GM23338 (cell line): ENCODE results near the gene SLC25A13. TPM values are rescaled to one million over a fixed set of nuclear protein-coding genes. Genes with fewer than 3 reads are reported as not detected.

Source experiments
- ATAC-seq: fragments of 200-7000 bp; cut with Tn5 transposase; 3 replicates; pipeline ENCODE4 v1.9.1; 2020
- DNase-seq: peaks from one replicate; pipeline ENCODE4 v3.0.0-alpha.2; 2015; ENCODE audit warnings: low spot score
- H2AFZ ChIP-seq: fragments of 200-600 bp; sonication (generic); 2 replicates; pipeline ENCODE4 v1.8.0; 2016; ENCODE audit warnings: antibody characterized with exemption, mild to moderate bottlenecking, moderate library complexity
- H3F3A ChIP-seq: fragments of 200-600 bp; sonication (generic); replicated peaks from 2 replicates; pipeline ENCODE4 v1.8.0; 2017; ENCODE audit warnings: antibody characterized with exemption, mixed run types, low read depth
- H3K27ac ChIP-seq: fragments of 200-600 bp; sonication (generic); 2 replicates; pipeline ENCODE4 v1.6.1; 2016; ENCODE audit warnings: low read depth
- H3K27me3 ChIP-seq: fragments of 200-600 bp; sonication (generic); 2 replicates; pipeline ENCODE4 v1.8.0; 2016; ENCODE audit warnings: mild to moderate bottlenecking, mixed run types, moderate library complexity; ENCODE audit not compliant: insufficient read depth
- H3K36me3 ChIP-seq: fragments of 200-600 bp; sonication (generic); 2 replicates; pipeline ENCODE4 v1.8.0; 2016; ENCODE audit warnings: mild to moderate bottlenecking; ENCODE audit not compliant: insufficient read depth
- H3K4me1 ChIP-seq: fragments of 200-600 bp; sonication (generic); 2 replicates; pipeline ENCODE4 v1.8.0; 2016; ENCODE audit warnings: mild to moderate bottlenecking, moderate library complexity; ENCODE audit not compliant: insufficient read depth
- H3K4me2 ChIP-seq: fragments of 200-600 bp; sonication (generic); 2 replicates; pipeline ENCODE4 v1.7.1; 2017; ENCODE audit warnings: mixed run types
- H3K4me3 ChIP-seq: fragments of 200-600 bp; sonication (generic); 2 replicates; pipeline ENCODE4 v1.6.1; 2016; ENCODE audit warnings: mixed run types
- H3K79me2 ChIP-seq: fragments of 200-600 bp; sonication (generic); replicated peaks from 2 replicates; pipeline ENCODE4 v1.8.0; 2017; ENCODE audit warnings: mild to moderate bottlenecking; ENCODE audit not compliant: insufficient read depth
- H3K9me2 ChIP-seq: fragments of 200-600 bp; sonication (generic); 2 replicates; pipeline ENCODE4 v1.8.0; 2017; ENCODE audit not compliant: insufficient read depth
- H4K20me1 ChIP-seq: fragments of 200-600 bp; sonication (generic); replicated peaks from 2 replicates; pipeline ENCODE4 v1.8.0; 2017; ENCODE audit warnings: mild to moderate bottlenecking; ENCODE audit not compliant: insufficient read depth
- H3K27ac Mint-ChIP-seq: 2 replicates; pipeline ENCODE4 v1.8.0; 2020; ENCODE audit warnings: inconsistent platforms, mild to moderate bottlenecking, moderate library complexity, mixed read lengths
- H3K27me3 Mint-ChIP-seq: 3 replicates; pipeline ENCODE4 v1.8.0; 2022; ENCODE audit warnings: low read depth, mild to moderate bottlenecking, moderate library complexity, mixed read lengths, inconsistent platforms; ENCODE audit not compliant: insufficient read depth, poor library complexity
- H3K36me3 Mint-ChIP-seq: 3 replicates; pipeline ENCODE4 v1.8.0; 2021; ENCODE audit warnings: low read depth, mild to moderate bottlenecking, inconsistent platforms, moderate library complexity, mixed read lengths
- H3K4me1 Mint-ChIP-seq: 3 replicates; pipeline ENCODE4 v1.8.0; 2020; ENCODE audit warnings: mild to moderate bottlenecking, inconsistent platforms, mixed read lengths
- H3K4me3 Mint-ChIP-seq: 3 replicates; pipeline ENCODE4 v1.8.0; 2021; ENCODE audit warnings: moderate library complexity, mild to moderate bottlenecking, inconsistent platforms, mixed read lengths
- H3K9me3 Mint-ChIP-seq: 3 replicates; pipeline ENCODE4 v1.8.0; 2020; ENCODE audit warnings: moderate library complexity, mild to moderate bottlenecking, inconsistent platforms, mixed read lengths
- CREB1 ChIP-seq: fragments of 250-450 bp; sonication (Bioruptor Pico); IDR thresholded peaks from 2 replicates; pipeline ENCODE4 v1.5.0; 2020; ENCODE audit warnings: low read depth, mild to moderate bottlenecking, moderate library complexity
- CTCF ChIP-seq, 2 experiments: fragments of 200-600 bp in 1 of 2; sonication (generic) in 1 of 2; conservative IDR thresholded peaks; 2 replicates each; pipeline versions ENCODE4 v1.5.1 to v1.6.1; 2016 to 2017; ENCODE audit warnings: antibody characterized with exemption in 2 of 2, low read depth in 2 of 2, mild to moderate bottlenecking in 2 of 2, moderate library complexity in 1 of 2
- ETS1 ChIP-seq: IDR thresholded peaks from 2 replicates; pipeline ENCODE4 v1.6.1; 2016; ENCODE audit warnings: antibody characterized with exemption
- EZH2 ChIP-seq: fragments of 200-600 bp; sonication (generic); IDR thresholded peaks from one replicate; pipeline ENCODE4 v1.8.0; 2017; ENCODE audit warnings: antibody characterized with exemption, mild to moderate bottlenecking, low read depth; ENCODE audit not compliant: unreplicated experiment
- EZH2phosphoT487 ChIP-seq: fragments of 200-600 bp; sonication (generic); IDR thresholded peaks from one replicate; pipeline ENCODE4 v1.8.1; 2018; ENCODE audit warnings: antibody characterized with exemption; ENCODE audit not compliant: unreplicated experiment
- JUNB ChIP-seq: IDR thresholded peaks from one replicate; pipeline ENCODE4 v1.6.1; 2016; ENCODE audit warnings: antibody characterized with exemption; ENCODE audit not compliant: unreplicated experiment
- NANOG ChIP-seq: IDR thresholded peaks from 2 replicates; pipeline ENCODE4 v1.6.1; 2016; ENCODE audit warnings: antibody characterized with exemption, borderline replicate concordance
- POLR2AphosphoS5 ChIP-seq: IDR thresholded peaks from 2 replicates; pipeline ENCODE4 v1.6.1; 2016; ENCODE audit warnings: antibody characterized with exemption, low read depth
- REST ChIP-seq: IDR thresholded peaks from one replicate; pipeline ENCODE4 v1.6.1; 2018; ENCODE audit warnings: antibody characterized with exemption; ENCODE audit not compliant: unreplicated experiment
- STAT1 ChIP-seq: IDR thresholded peaks from one replicate; pipeline ENCODE4 v1.6.1; 2016; ENCODE audit warnings: antibody characterized with exemption; ENCODE audit not compliant: unreplicated experiment
- ZNF114 ChIP-seq: fragments of 250-450 bp; sonication (Bioruptor Pico); IDR thresholded peaks from 2 replicates; pipeline ENCODE4 v1.5.0; 2020; ENCODE audit warnings: mild to moderate bottlenecking, moderate library complexity
- ZNF331 ChIP-seq: fragments of 250-450 bp; sonication (Bioruptor Pico); IDR thresholded peaks from 2 replicates; pipeline ENCODE4 v1.5.0; 2020; ENCODE audit warnings: low read depth, mild to moderate bottlenecking, moderate library complexity
- ZNF462 ChIP-seq: fragments of 250-450 bp; sonication (Bioruptor Pico); IDR thresholded peaks from 2 replicates; pipeline ENCODE4 v1.5.0; 2020; ENCODE audit warnings: mild to moderate bottlenecking, moderate library complexity
- polyA plus RNA-seq: library from polyadenylated mRNA; unstranded; fragments of >200 nt; fragmentation: Nextera tagmentation; extraction: Ambion mirVana; gene quantifications from 2 replicates; pipeline ENCODE4 v1.2.1, GENCODE V29; 2016
- total RNA-seq: library from RNA; depleted of rRNA; stranded (reverse); fragments of >200 nt; shearing (Covaris generic); gene quantifications from 2 replicates; pipeline ENCODE4 v1.2.3, GENCODE V29; 2014

SLC25A13 gene
- total and polyA plus RNA-seq, 2 experiments from 2014 or later, result 51.1 to 84.6 TPM

- no peaks in the 10 kb centered on the region for H3K9me2 ChIP-seq
- no peak overlapping the region for H3K4me3 Mint-ChIP-seq
- no peak overlapping the region for H3K27ac ChIP-seq
- DNase-seq (no peak), ATAC-seq (no peak)
- no peak overlapping the region for H3K4me2 ChIP-seq
- H3K36me3 Mint-ChIP-seq, result peaks cover 31% of the 10 kb centered on the region; the same call in 2 of the 3 replicates
- H3K36me3 ChIP-seq, result 0 out of 2 replicates have a peak, but pooled peaks cover 4% of the 10 kb centered on the region
- H2AFZ ChIP-seq, result no peak overlapping the region
- H3K4me1 Mint-ChIP-seq, result no peaks in the 10 kb centered on the region
- no peak for TF ChIP-seq NANOG
- no peak for TF ChIP-seq JUNB
- no peak for TF ChIP-seq POLR2AphosphoS5
- TF ChIP-seq CTCF (conservative IDR thresholded peaks at IDR 0.05; ENCODE audit: low read depth in 2 of 2), result no peak
- no peak for TF ChIP-seq EZH2phosphoT487
- TF ChIP-seq STAT1, result no peak
- TF ChIP-seq ETS1, result no peak
- no peak for TF ChIP-seq ZNF114
- TF ChIP-seq ZNF462 (CRISPR knock-in tag), result no peak
- no peak for TF ChIP-seq CREB1
- TF ChIP-seq REST, result no peak
- no peak for TF ChIP-seq EZH2
- no peak for TF ChIP-seq ZNF331 (CRISPR knock-in tag)
- H3K27me3 ChIP-seq, result no peaks in the 10 kb centered on the region
- H3K4me3 ChIP-seq, result no peak overlapping the region
- no peaks in the 10 kb centered on the region for H3K4me1 ChIP-seq
- H3K27ac Mint-ChIP-seq, result no peak overlapping the region
- no peaks in the 10 kb centered on the region for H3K79me2 ChIP-seq
- H4K20me1 ChIP-seq, result 0 out of 2 replicates have a peak, but pooled peaks cover 9% of the 10 kb centered on the region
- no peaks in the 10 kb centered on the region for H3K9me3 Mint-ChIP-seq
- H3K27me3 Mint-ChIP-seq, result peaks cover 2% of the 10 kb centered on the region
- no peaks in the 10 kb centered on the region for H3F3A ChIP-seq
These were observed 132.6 kb downstream of the SLC25A13 start for GRCh38 chr7:96189129-96189820.
